H1 (cell line): ENCODE results near the gene KDELR1. TPM values are rescaled to one million over a fixed set of nuclear protein-coding genes. Genes with fewer than 3 reads are reported as not detected.

Experiments
- CTCF ChIA-PET: fragments of 300-600 bp; sonication (Branson Sonifier 250); formaldehyde crosslinking; loops from one replicate; lab custom pipeline; 2021; ENCODE audit not compliant: partially characterized antibody; lab: Charles Lee
- POLR2A ChIA-PET: fragments of 300-600 bp; sonication (Branson Sonifier 250); formaldehyde crosslinking; loops from one replicate; lab custom pipeline; 2021; ENCODE audit warnings: inconsistent platforms; ENCODE audit not compliant: partially characterized antibody; lab: Charles Lee
- DNase-seq, 2 experiments: peaks; one replicate each; pipeline versions ENCODE4 v3.0.0 to v3.0.0-alpha.2; 2010 to 2022; ENCODE audit warnings: low spot score in 2 of 2, low read depth in 1 of 2, mixed read lengths in 1 of 2
- FAIRE-seq: peaks from 2 replicates; lab custom pipeline; 2011; peaks lifted over from hg19 to GRCh38; lab: Jason Lieb, UNC
- H2AFZ ChIP-seq: 2 replicates; pipeline ENCODE4 v1.8.1; 2012; ENCODE audit warnings: low read length, inconsistent platforms
- H2AK5ac ChIP-seq: 2 replicates; pipeline ENCODE4 v1.6.1; 2013; ENCODE audit warnings: low read depth, low read length
- H2BK120ac ChIP-seq: replicated peaks from 2 replicates; pipeline ENCODE3; 2013; ENCODE audit warnings: low read depth, low read length, inconsistent platforms
- H2BK12ac ChIP-seq: 2 replicates; pipeline ENCODE4 v1.6.1; 2013; ENCODE audit warnings: low read depth, low read length
- H2BK15ac ChIP-seq: 2 replicates; pipeline ENCODE4 v1.6.1; 2013; ENCODE audit warnings: low read length
- H2BK20ac ChIP-seq: 2 replicates; pipeline ENCODE4 v1.6.1; 2013; ENCODE audit warnings: low read length
- H2BK5ac ChIP-seq: 2 replicates; pipeline ENCODE4 v1.6.1; 2013; ENCODE audit warnings: low read depth, low read length
- H3K14ac ChIP-seq: 2 replicates; pipeline ENCODE4 v1.6.1; 2013; ENCODE audit warnings: inconsistent platforms; ENCODE audit not compliant: insufficient read length
- H3K18ac ChIP-seq: 2 replicates; pipeline ENCODE4 v1.6.1; 2013; ENCODE audit warnings: low read length; ENCODE audit errors: extremely low read depth
- H3K23ac ChIP-seq: 2 replicates; pipeline ENCODE4 v1.6.1; 2013; ENCODE audit warnings: inconsistent platforms; ENCODE audit not compliant: insufficient read length
- H3K23me2 ChIP-seq: 2 replicates; pipeline ENCODE4 v1.6.1; 2013; ENCODE audit warnings: low read depth, low read length
- H3K27ac ChIP-seq: 2 replicates; pipeline ENCODE4 v1.6.1; 2011; ENCODE audit warnings: low read depth, low read length, inconsistent platforms
- H3K27me3 ChIP-seq, 4 experiments: replicated peaks in 1 of 4; 1 replicate in 1 of 4; 2 replicates in 3 of 4; pipeline versions ENCODE4 v1.6.1 to v1.8.1; 2011 to 2013; ENCODE audit warnings: low read length in 3 of 4, mild to moderate bottlenecking in 3 of 4, inconsistent platforms in 2 of 4, mixed read lengths in 2 of 4, moderate library complexity in 1 of 4; ENCODE audit not compliant: control insufficient read depth in 3 of 4, insufficient read depth in 3 of 4; ENCODE audit errors: extremely low read depth in 1 of 4
- H3K36me3 ChIP-seq, 4 experiments: 2 replicates each; pipeline versions ENCODE4 v1.6.1 to v1.8.1; 2011 to 2013; ENCODE audit warnings: mild to moderate bottlenecking in 4 of 4, low read length in 3 of 4, moderate library complexity in 2 of 4, control low read depth in 1 of 4, inconsistent platforms in 1 of 4; ENCODE audit not compliant: insufficient read depth in 4 of 4, control insufficient read depth in 2 of 4
- H3K4ac ChIP-seq: replicated peaks from 2 replicates; pipeline ENCODE3; 2013; ENCODE audit warnings: low read length, low read depth, mixed read lengths, inconsistent platforms; ENCODE audit not compliant: insufficient read length
- H3K4me1 ChIP-seq, 4 experiments: replicated peaks in 1 of 4; 1 replicate in 1 of 4; 2 replicates in 3 of 4; pipeline versions ENCODE4 v1.6.1 to v1.8.1; 2011 to 2013; ENCODE audit warnings: low read length in 3 of 4, inconsistent platforms in 2 of 4, mixed read lengths in 1 of 4; ENCODE audit not compliant: insufficient read depth in 4 of 4, control insufficient read depth in 3 of 4
- H3K4me2 ChIP-seq, 2 experiments: 2 replicates each; pipeline versions ENCODE4 v1.6.1 to v1.8.1; 2011 to 2013; ENCODE audit warnings: low read depth in 2 of 2, low read length in 2 of 2, control low read depth in 1 of 2, inconsistent platforms in 1 of 2, mild to moderate bottlenecking in 1 of 2; ENCODE audit not compliant: insufficient read depth in 1 of 2
- H3K4me3 ChIP-seq, 4 experiments: fragments of 200-600, 300-600 bp in 1 of 4; sonication (generic), shearing (Covaris generic), sonication (Bioruptor Twin) in 1 of 4; 2 replicates each; pipeline versions ENCODE4 v1.5.1 to v1.8.1; 2011 to 2016; ENCODE audit warnings: low read length in 4 of 4, low read depth in 3 of 4, control low read depth in 2 of 4, inconsistent platforms in 2 of 4, mild to moderate bottlenecking in 2 of 4, mixed read lengths in 1 of 4, moderate library complexity in 1 of 4; ENCODE audit not compliant: insufficient read depth in 2 of 4; ENCODE audit errors: extremely low read depth in 1 of 4
- H3K56ac ChIP-seq: replicated peaks from 2 replicates; pipeline ENCODE3; 2013; ENCODE audit warnings: low read depth, mild to moderate bottlenecking, mixed read lengths, low read length, inconsistent platforms; ENCODE audit not compliant: insufficient read length
- H3K79me1 ChIP-seq: 2 replicates; pipeline ENCODE4 v1.6.1; 2013; ENCODE audit warnings: low read depth, low read length, control low read depth
- H3K79me2 ChIP-seq, 2 experiments: 2 replicates each; pipeline versions ENCODE4 v1.6.1 to v1.8.1; 2012 to 2013; ENCODE audit warnings: low read length in 2 of 2, mild to moderate bottlenecking in 2 of 2, inconsistent platforms in 1 of 2; ENCODE audit not compliant: insufficient read depth in 2 of 2, control insufficient read depth in 1 of 2
- H3K9ac ChIP-seq, 4 experiments: replicated peaks in 1 of 4; 1 replicate in 1 of 4; 2 replicates in 3 of 4; pipeline versions ENCODE4 v1.6.1 to v1.8.1; 2011 to 2013; ENCODE audit warnings: low read depth in 3 of 4, low read length in 3 of 4, control low read depth in 2 of 4, mild to moderate bottlenecking in 2 of 4, moderate library complexity in 2 of 4, inconsistent platforms in 1 of 4; ENCODE audit errors: extremely low read depth in 1 of 4
- H3K9me3 ChIP-seq, 2 experiments: 2 replicates each; pipeline versions ENCODE4 v1.6.1 to v1.8.1; 2012 to 2013; ENCODE audit warnings: mild to moderate bottlenecking in 2 of 2, moderate library complexity in 2 of 2, control low read depth in 1 of 2, inconsistent platforms in 1 of 2, low read depth in 1 of 2, low read length in 1 of 2, mixed read lengths in 1 of 2; ENCODE audit not compliant: insufficient read depth in 2 of 2
- H4K20me1 ChIP-seq, 2 experiments: replicated peaks in 1 of 2; 2 replicates each; pipeline versions ENCODE3 to v1.8.1; 2011 to 2013; ENCODE audit warnings: inconsistent platforms in 2 of 2, low read length in 2 of 2, mild to moderate bottlenecking in 1 of 2; ENCODE audit not compliant: insufficient read depth in 2 of 2, control insufficient read depth in 1 of 2
- H4K5ac ChIP-seq: 2 replicates; pipeline ENCODE4 v1.6.1; 2013; ENCODE audit warnings: low read length, low read depth, mixed read lengths, inconsistent platforms; ENCODE audit not compliant: insufficient read length
- H4K8ac ChIP-seq: 2 replicates; pipeline ENCODE4 v1.8.0; 2013; ENCODE audit warnings: mild to moderate bottlenecking, moderate library complexity, low read length, inconsistent platforms; ENCODE audit not compliant: insufficient read depth; ENCODE audit errors: extremely low read depth
- H4K91ac ChIP-seq: replicated peaks from 2 replicates; pipeline ENCODE3; 2013; ENCODE audit warnings: low read length, mixed read lengths, inconsistent platforms; ENCODE audit not compliant: insufficient read length
- ASH2L ChIP-seq: fragments of 200-600, 300-600 bp; sonication (generic); IDR thresholded peaks from one replicate; pipeline ENCODE4 v1.7.1; 2017; ENCODE audit warnings: low read length
- CHD2 ChIP-seq: IDR thresholded peaks from 2 replicates; pipeline ENCODE4 v1.6.1; 2012; ENCODE audit warnings: low read length, improper control_type of control experiment
- CTBP2 ChIP-seq: IDR thresholded peaks from 2 replicates; pipeline ENCODE4 v1.7.0; 2011; ENCODE audit warnings: borderline replicate concordance, mild to moderate bottlenecking, moderate library complexity, mixed read lengths, low read length; ENCODE audit not compliant: insufficient read depth, insufficient read length
- GTF2F1 ChIP-seq: IDR thresholded peaks from 2 replicates; pipeline ENCODE4 v1.6.1; 2012; ENCODE audit warnings: low read depth, low read length, improper control_type of control experiment, borderline replicate concordance
- JUN ChIP-seq: IDR thresholded peaks from 2 replicates; pipeline ENCODE4 v1.6.1; 2011; ENCODE audit warnings: low read depth, mild to moderate bottlenecking, improper control_type of control experiment, low read length
- PHF8 ChIP-seq: fragments of 200-600 bp; sonication (generic); conservative IDR thresholded peaks from 2 replicates; pipeline ENCODE4 v1.7.1; 2012; ENCODE audit warnings: low read depth, mild to moderate bottlenecking, inconsistent platforms, low read length, moderate library complexity
- POLR2A ChIP-seq, 2 experiments: IDR thresholded peaks; 1 replicate in 1 of 2; 2 replicates in 1 of 2; pipeline ENCODE4 v1.6.1; 2011; ENCODE audit warnings: low read depth in 2 of 2, low read length in 2 of 2, mild to moderate bottlenecking in 2 of 2; ENCODE audit errors: control extremely low read depth in 1 of 2
- RAD21 ChIP-seq, 2 experiments: IDR thresholded peaks in 1 of 2; conservative IDR thresholded peaks in 1 of 2; 2 replicates each; pipeline ENCODE4 v1.6.1; 2011; ENCODE audit warnings: low read depth in 2 of 2, low read length in 2 of 2, improper control_type of control experiment in 1 of 2, inconsistent platforms in 1 of 2, mild to moderate bottlenecking in 1 of 2, moderate library complexity in 1 of 2
- SP1 ChIP-seq: IDR thresholded peaks from 2 replicates; pipeline ENCODE4 v1.6.1; 2011; ENCODE audit warnings: low read depth, low read length
- SP4 ChIP-seq: IDR thresholded peaks from 2 replicates; pipeline ENCODE4 v1.6.1; 2012; ENCODE audit warnings: low read length, inconsistent platforms
- TEAD4 ChIP-seq: IDR thresholded peaks from 2 replicates; pipeline ENCODE4 v1.6.1; 2012; ENCODE audit warnings: low read depth, low read length, inconsistent platforms, mixed read lengths
- WGBS, 2 experiments: shearing (Covaris generic) in 1 of 2; methylation state at CpG; one replicate each; pipeline versions ENCODE4 v1.1.6 to v1.1.7; 2013 to 2015; ENCODE audit warnings: low lambda C conversion rate in 2 of 2, mixed read lengths in 2 of 2, inconsistent platforms in 1 of 2, low coverage in 1 of 2, missing lambda C conversion rate in 1 of 2; ENCODE audit not compliant: insufficient replicate concordance in 2 of 2, insufficient coverage in 1 of 2, insufficient read length in 1 of 2; ENCODE audit errors: extremely low coverage in 1 of 2, missing lambda C conversion rate in 1 of 2; 5-methylcytosine and 5-hydroxymethylcytosine counted together
- polyA plus RNA-seq, 7 experiments: library from polyadenylated mRNA; depleted of rRNA in 3 of 7; stranded (reverse) in 5 of 7; unstranded in 2 of 7; fragments of >200 nt in 5 of 7; fragments of 200-250 nt in 2 of 7; gene quantifications; 1 replicate in 5 of 7; 2 replicates in 1 of 7; 4 replicates in 1 of 7; pipeline versions ENCODE4 v1.2.1 to v1.2.3, GENCODE V29; 2011 to 2013; ENCODE audit warnings: missing spikeins in 2 of 7, mixed read lengths in 2 of 7
- total RNA-seq: library from RNA; stranded (reverse); fragmentation: NEBNext Ultra II Directional; extraction: Animal tissue kit (Norgen Biotek cat#: 25700); gene quantifications from 2 replicates; pipeline ENCODE4 v1.2.1, GENCODE V29; 2021

Gene KDELR1
- total and polyA plus RNA-seq, 2 of the 8 experiments (the other 6 are each of a cell fraction or from before 2014, with no cell fraction given): 225 to 231 TPM

DNA sequence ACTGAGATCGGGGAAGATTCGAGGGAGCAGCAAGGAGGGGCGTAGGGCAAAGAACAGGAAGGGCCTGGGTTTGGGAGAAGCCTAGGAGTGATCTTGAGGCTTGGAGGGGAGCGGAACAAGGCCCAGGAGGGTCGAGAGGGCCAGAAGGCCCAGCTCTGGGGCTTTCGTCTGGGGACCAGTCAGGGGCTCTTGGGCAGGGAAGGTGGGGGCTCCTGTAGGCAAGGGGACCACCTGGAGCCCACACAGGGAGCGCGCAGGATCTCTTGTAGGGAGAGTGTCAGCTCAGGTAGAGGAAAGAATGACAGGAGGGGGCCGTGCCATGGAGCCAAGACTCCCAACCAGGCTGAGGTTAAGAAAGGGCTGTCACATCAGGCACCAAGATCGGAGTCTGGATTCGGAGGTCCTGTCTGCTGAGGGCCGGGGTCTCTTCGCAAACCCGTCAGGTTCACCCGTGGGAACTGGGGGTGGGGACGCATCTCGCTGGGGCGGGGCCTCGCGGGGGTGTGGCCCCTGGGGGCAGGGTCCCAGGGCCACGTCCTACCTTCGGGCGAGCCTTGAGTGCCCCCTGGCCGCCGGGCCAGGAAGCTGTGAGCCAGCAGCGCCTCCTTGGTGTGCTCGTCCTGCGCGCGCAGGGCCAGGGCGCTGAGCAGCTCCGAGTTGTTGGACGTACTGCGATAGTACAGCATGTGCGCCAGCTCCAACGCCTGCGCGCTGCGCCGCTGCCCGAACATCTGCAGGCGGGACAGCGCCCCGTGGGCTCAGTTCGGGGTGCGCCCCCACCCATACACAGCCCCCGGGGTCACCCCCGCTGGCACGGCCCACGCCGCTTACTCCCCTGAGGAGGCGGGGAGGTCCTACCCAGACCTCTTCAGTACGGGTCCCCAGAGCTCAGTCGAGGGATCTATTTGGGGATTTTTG is 57.6 kb downstream of the KDELR1 start:
- Histone ChIP-seq H2BK20ac (no peak overlapping the region), H3K23me2 (peaks cover 12% of the 10 kb centered on the region), H3K27me3 (no peaks in the 10 kb centered on the region), H3K14ac (no peak overlapping the region), H3K79me2 (no peaks in the 10 kb centered on the region), H3K23ac (no peak overlapping the region), H4K8ac (peak overlapping the region; percentile 12; the same call in 1 of the 2 replicates), H3K9ac (peak overlapping the region in 1 of 4 experiments; percentile 25; a peak in 1 of 7 replicates), H3K36me3 (no peaks in the 10 kb centered on the region), H3K4me1 (peaks cover 4 to 23% (median 10%) of the 10 kb centered on the region in 4 experiments), H3K9me3 (no peaks in the 10 kb centered on the region), H3K4me2 (peak overlapping the region; percentile 81 to 83), H4K91ac (no peak overlapping the region), H2AFZ (no peak overlapping the region), H2BK15ac (no peak overlapping the region), H3K56ac (peak overlapping the region; percentile 67), H2BK12ac (peak overlapping the region; percentile 23; the same call in 1 of the 2 replicates), H2BK5ac (0 out of 2 replicates have a peak overlapping the region, but pooled peaks have one; percentile 6), H3K79me1 (no peaks in the 10 kb centered on the region), H3K18ac (peak overlapping the region; percentile 81), H3K4me3 (peak overlapping the region; percentile 33 to 57 (median 46)), H3K27ac (no peak overlapping the region), H4K20me1 (no peaks in the 10 kb centered on the region), H3K4ac (no peak overlapping the region), H2BK120ac (no peak overlapping the region), H2AK5ac (no peak overlapping the region), H4K5ac (peak overlapping the region; percentile 45)
- CTCF ChIA-PET: interaction anchor here (0.6 to 4.6 kb wide), 30 partner anchors 7 to 250 kb away, joined by 3 to 60 read pairs (median 4); partner anchors contain the start of genes EMP3, KDELR1, SYNGR4 and TMEM143
- POLR2A ChIA-PET: interaction anchor here (0.6 to 3.4 kb wide), 10 partner anchors 11 to 145 kb away, joined by 3 to 35 read pairs (median 4); partner anchors contain the start of genes EMP3, GRWD1, SYNGR4 and TMEM143
- peak in 1 of 2 experiments; percentile 90 for DNase-seq
- FAIRE-seq: no peak
- WGBS, 2 experiments: 8% methylated on average over 44 of the region's 54 CpGs; no CpG with 5 or more reads in 1 of the 2 experiments
- TF ChIP-seq SP4 (peak; percentile 64; the same call in 1 of the 2 replicates), PHF8 (0 out of 2 replicates have a peak, but pooled peaks have one; percentile 42), TEAD4 (no peak), SP1 (peak; percentile 58; the same call in 1 of the 2 replicates), RAD21 (IDR thresholded peaks at IDR 0.05 in 1 of 2, conservative IDR thresholded peaks at IDR 0.05 in 1 of 2; ENCODE audit: low read depth in 2 of 2, low read length in 2 of 2) (peak; percentile 83 to 89), CTBP2 (no peak), CHD2 (0 out of 2 replicates have a peak, but pooled peaks have one; percentile 41), POLR2A (IDR thresholded peaks at IDR 0.05; ENCODE audit: control extremely low read depth in 1 of 2, low read depth in 2 of 2, low read length in 2 of 2) (peak in 1 of 2 experiments; percentile 61; a peak in 2 of 3 replicates), ASH2L (peak; percentile 42), GTF2F1 (no peak), JUN (no peak)
